Activated CD4-positive, alpha-beta memory T cell treated with anti-CD3 and anti-CD28 coated beads, Interleukin-2, amount 10 ng/mL, durations not matched to agents 7 days and 5 days (primary cell): ENCODE results near the gene HBEGF. TPM values are rescaled to one million over a fixed set of nuclear protein-coding genes. Genes with fewer than 3 reads are reported as not detected.
"Not testable (repeated sequence)": the region's sequence is repeated elsewhere in the genome, so short reads cannot be mapped to it uniquely, and the experiment has no call there.

Experiments
- CTCF ChIA-PET: fragments of 350-600 bp; sonication (Branson Sonifier 250); formaldehyde crosslinking; loops from one replicate; lab custom pipeline; 2021; ENCODE audit warnings: antibody characterized with exemption, inconsistent platforms; lab: Charles Lee
- POLR2A ChIA-PET: fragments of 350-600 bp; sonication (Branson Sonifier 250); formaldehyde crosslinking; loops from one replicate; lab custom pipeline; 2021; ENCODE audit warnings: antibody characterized with exemption; lab: Charles Lee
- DNase-seq: peaks from one replicate; pipeline ENCODE4 v3.0.0-alpha.2; 2020
- H3K27ac Mint-ChIP-seq: one replicate; pipeline ENCODE4 v1.8.0; 2021; ENCODE audit warnings: mild to moderate bottlenecking, mixed read lengths
- H3K27me3 Mint-ChIP-seq: one replicate; pipeline ENCODE4 v1.8.0; 2021; ENCODE audit warnings: mixed read lengths
- H3K36me3 Mint-ChIP-seq: one replicate; pipeline ENCODE4 v1.8.0; 2021; ENCODE audit warnings: low read depth, mixed read lengths
- H3K4me1 Mint-ChIP-seq: one replicate; pipeline ENCODE4 v1.8.0; 2021; ENCODE audit warnings: mixed read lengths
- H3K4me3 Mint-ChIP-seq: one replicate; pipeline ENCODE4 v1.8.0; 2021; ENCODE audit warnings: mild to moderate bottlenecking, mixed read lengths
- H3K9me3 Mint-ChIP-seq: one replicate; pipeline ENCODE4 v1.8.0; 2021; ENCODE audit warnings: mixed read lengths
- total RNA-seq, 2 experiments: library from RNA; stranded (reverse); gene quantifications; one replicate each; pipeline ENCODE4 v1.2.3, GENCODE V29; 2021

The HBEGF gene
- total RNA-seq, 2 experiments from 2014 or later = 67.9 to 69.1 TPM

DNA sequence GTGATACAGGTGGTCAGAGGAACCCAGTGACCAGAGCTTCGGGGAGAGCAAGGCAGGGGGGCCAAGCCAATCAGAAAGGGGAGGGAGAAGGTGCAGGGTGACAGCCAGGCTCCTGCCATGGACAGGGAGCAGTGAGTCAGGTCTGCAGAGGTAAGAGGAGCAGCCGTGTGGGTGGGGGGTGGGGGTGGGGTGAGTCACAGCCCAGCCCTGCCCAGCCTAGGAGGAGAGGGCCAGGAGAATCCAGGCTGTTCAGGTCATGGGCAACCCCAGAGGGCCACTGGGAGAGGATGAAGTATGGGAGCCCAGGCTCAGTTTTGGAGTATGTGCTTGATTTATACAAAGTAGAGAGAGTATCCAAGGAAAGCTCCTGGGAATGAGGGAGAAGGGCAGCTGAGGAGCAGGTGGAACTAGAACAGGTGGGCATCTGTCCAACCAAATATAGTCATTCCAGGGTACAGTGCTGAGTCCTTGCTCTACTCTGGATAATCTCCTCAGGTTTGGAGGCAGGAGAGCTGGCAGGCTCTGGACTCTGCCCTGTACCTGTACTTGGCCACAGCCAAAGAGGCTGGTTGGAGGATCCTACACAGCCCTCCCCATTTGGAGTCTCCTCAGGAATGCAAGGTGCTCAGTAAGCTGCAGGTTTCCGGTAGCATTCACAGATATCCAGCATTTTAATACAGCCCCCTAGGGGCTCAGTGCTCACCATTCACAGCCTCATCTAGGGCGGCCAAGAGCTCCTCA is 1.6 kb downstream of the HBEGF start:
- Mint-ChIP-seq H3K36me3 (peaks cover 58% of the 10 kb centered on the region), H3K27me3 (no peaks in the 10 kb centered on the region), H3K4me1 (peaks cover 70% of the 10 kb centered on the region), H3K9me3 (no peaks in the 10 kb centered on the region), H3K4me3 (peak overlapping the region; percentile 96), H3K27ac (peak overlapping the region; percentile 94)
- POLR2A ChIA-PET = interaction anchor here (1.0 to 4.5 kb wide), 12 partner anchors 10 to 365 kb away, joined by 3 to 40 read pairs (median 6); partner anchors contain the start of genes ANKHD1, IK, NDUFA2 and PFDN1
- CTCF ChIA-PET = interaction anchor here (0.6 to 21.6 kb wide), 17 partner anchors 8 to 568 kb away, joined by 3 to 951 read pairs (median 5); partner anchors contain the start of gene PFDN1
- DNase-seq = peak; percentile 28

DNA sequence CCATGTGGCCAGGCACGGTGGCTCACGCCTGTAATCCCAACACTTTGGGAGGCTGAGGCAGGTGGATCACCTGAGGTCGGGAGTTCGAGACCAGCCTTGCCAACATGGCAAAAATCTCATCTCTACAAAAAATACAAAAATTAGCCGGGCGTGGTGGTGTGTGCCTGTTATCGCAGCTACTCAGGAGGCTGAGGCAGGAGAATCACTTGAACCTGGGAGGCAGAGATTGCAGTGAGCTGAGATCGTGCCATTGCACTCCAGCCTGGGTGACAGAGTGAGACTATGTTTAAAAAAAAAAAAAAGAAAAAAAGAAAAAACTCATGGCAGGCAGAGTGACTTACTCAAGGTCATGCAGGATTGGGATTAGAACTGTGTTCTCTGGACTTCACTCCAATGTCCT is 2.6 kb downstream of the HBEGF start:
- DNase-seq, H3K27me3 Mint-ChIP-seq, H3K9me3 Mint-ChIP-seq: not testable (repeated sequence)
- ChIA-PET CTCF (interaction anchor here (1.3 to 21.6 kb wide), 6 partner anchors 9 to 95 kb away, joined by 4 to 951 read pairs (median 6); no protein-coding TSS in a partner anchor), POLR2A (interaction anchor here (1.2 to 4.5 kb wide), 4 partner anchors 41 to 99 kb away, joined by 3 to 40 read pairs (median 25); partner anchors contain the start of gene PFDN1)
- Mint-ChIP-seq H3K36me3 (peaks cover 67% of the 10 kb centered on the region), H3K4me3 (peak overlapping the region; percentile 96), H3K27ac (peak overlapping the region; percentile 94), H3K4me1 (peaks cover 73% of the 10 kb centered on the region)

DNA sequence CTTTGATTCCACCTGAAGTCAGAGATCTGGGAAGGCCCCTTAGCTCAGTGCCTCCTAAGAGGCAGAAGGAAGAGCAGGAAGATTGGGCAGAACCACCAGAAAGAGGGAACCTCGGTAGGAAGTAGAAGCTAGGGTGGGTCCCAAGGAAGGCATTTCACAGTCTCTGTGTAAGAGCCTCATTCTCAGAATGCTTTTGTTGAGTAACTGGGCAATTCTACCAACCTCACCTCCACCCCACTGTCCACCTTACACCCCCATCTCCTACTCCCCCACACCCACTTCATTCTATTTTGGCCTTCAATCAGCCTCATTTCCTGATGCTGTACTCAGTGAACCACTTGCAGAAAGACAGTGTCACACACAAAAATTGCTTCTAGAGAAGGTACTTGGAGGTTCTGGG is 3.5 kb downstream of the HBEGF start:
- Mint-ChIP-seq H3K36me3 (peaks cover 74% of the 10 kb centered on the region), H3K4me3 (peak overlapping the region; percentile 96), H3K9me3 (no peaks in the 10 kb centered on the region), H3K27me3 (no peaks in the 10 kb centered on the region), H3K4me1 (peaks cover 73% of the 10 kb centered on the region), H3K27ac (peak overlapping the region; percentile 94)
- ChIA-PET CTCF (interaction anchor here (1.5 to 21.6 kb wide), 6 partner anchors 10 to 94 kb away, joined by 3 to 951 read pairs (median 6); partner anchors contain the start of gene ANKHD1), POLR2A (interaction anchor here (1.0 to 4.5 kb wide), 6 partner anchors 10 to 98 kb away, joined by 4 to 40 read pairs (median 8); partner anchors contain the start of genes ANKHD1 and PFDN1)
- no peak for DNase-seq

DNA sequence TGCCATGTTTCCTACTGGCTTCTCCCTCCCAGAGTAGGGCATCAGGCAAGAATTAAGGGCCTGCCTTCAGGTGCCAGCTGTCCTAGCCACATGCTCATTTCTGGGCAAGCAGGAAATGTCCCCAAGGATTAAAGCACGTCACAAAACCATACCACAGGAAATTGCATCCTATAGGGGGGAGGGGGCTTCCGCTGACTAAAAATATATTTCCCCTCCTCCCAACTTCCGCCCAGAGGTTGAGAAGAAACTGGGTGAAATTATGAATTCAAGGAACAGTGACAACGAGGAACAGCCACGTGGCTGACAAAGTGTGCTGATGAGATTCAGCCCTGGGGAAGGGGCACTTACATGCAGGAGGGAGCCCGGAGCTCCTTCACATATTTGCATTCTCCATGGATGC is 4.1 kb downstream of the HBEGF start:
- peak overlapping the region; percentile 94 for H3K27ac Mint-ChIP-seq
- H3K9me3 Mint-ChIP-seq = no peaks in the 10 kb centered on the region
- peaks cover 74% of the 10 kb centered on the region for H3K4me1 Mint-ChIP-seq
- H3K36me3 Mint-ChIP-seq = peaks cover 80% of the 10 kb centered on the region
- peak overlapping the region; percentile 96 for H3K4me3 Mint-ChIP-seq
- ChIA-PET CTCF (interaction anchor here (1.5 to 21.6 kb wide), 4 partner anchors 10 to 93 kb away, joined by 3 to 951 read pairs (median 38); partner anchors contain the start of gene ANKHD1), POLR2A (interaction anchor here (1.0 to 1.8 kb wide), 4 partner anchors 10 to 91 kb away, joined by 4 to 10 read pairs (median 4); partner anchors contain the start of genes ANKHD1 and PFDN1)
- no peaks in the 10 kb centered on the region for H3K27me3 Mint-ChIP-seq
- peak; percentile 72 for DNase-seq

DNA sequence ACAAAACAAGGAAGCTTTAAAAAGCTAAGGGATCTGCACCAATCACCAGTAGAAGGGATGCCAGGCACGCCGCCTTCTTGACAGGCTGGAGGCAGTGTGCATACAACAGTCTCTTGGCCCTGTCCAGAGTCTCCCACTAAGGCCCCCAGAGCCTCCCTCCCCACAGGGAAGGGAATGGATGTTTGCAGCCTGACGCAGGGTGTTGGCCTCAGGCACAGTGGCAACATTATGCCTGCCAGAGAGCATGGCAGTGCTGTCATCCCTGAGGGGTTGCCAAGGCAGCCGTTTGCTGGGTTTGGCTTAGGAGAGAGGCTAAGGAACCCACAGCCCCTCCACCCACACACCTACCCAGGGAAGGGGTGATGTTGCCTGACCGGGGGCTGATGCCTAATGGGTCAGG is 4.8 kb downstream of the HBEGF start:
- Mint-ChIP-seq H3K9me3 (no peaks in the 10 kb centered on the region), H3K4me3 (peak overlapping the region; percentile 96), H3K4me1 (peaks cover 74% of the 10 kb centered on the region), H3K27ac (peak overlapping the region; percentile 94), H3K27me3 (no peaks in the 10 kb centered on the region), H3K36me3 (peaks cover 85% of the 10 kb centered on the region)
- POLR2A ChIA-PET = interaction anchor here (1.0 to 1.8 kb wide), 5 partner anchors 14 to 90 kb away, joined by 3 to 10 read pairs (median 5); partner anchors contain the start of genes ANKHD1 and PFDN1
- CTCF ChIA-PET = interaction anchor here (1.5 to 21.6 kb wide), 3 partner anchors 11 to 92 kb away, joined by 3 to 951 read pairs (median 71); no protein-coding TSS in a partner anchor
- no peak for DNase-seq

DNA sequence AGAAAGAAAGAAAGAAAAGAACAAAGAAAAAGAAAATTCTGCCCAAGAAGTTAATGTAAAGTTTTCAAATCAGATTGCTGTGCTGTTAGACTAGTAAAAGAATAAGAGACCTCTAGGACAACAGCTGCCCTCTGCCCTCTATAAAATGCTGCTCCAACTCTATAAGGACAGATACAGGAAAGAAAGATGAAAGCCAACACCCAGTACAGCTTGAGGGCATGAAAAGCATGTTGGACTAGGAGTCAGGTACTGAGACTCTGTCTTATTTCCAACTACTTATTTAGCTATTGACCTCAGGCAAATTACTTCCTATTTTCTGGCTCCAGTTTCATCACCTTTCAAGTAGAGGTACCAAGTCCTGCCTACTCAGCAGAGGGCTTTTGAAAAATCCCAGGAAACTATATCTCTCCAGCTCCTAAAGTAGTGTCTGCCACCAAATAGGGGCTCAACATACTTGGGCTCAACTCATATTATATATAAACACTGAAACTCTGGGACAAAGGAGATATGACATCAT is 5.7 kb downstream of the HBEGF start:
- Mint-ChIP-seq H3K4me3 (peak overlapping the region; percentile 96), H3K27ac (peak overlapping the region; percentile 94), H3K36me3 (peaks cover 92% of the 10 kb centered on the region), H3K27me3 (no peaks in the 10 kb centered on the region), H3K4me1 (peaks cover 82% of the 10 kb centered on the region), H3K9me3 (no peaks in the 10 kb centered on the region)
- POLR2A ChIA-PET = interaction anchor here (1.0 kb wide), 3 partner anchors 11 to 39 kb away, joined by 3 to 5 read pairs (median 3); partner anchors contain the start of gene PFDN1
- CTCF ChIA-PET = interaction anchor here (0.6 to 21.6 kb wide), 6 partner anchors 12 to 182 kb away, joined by 3 to 951 read pairs (median 4); partner anchors contain the start of gene PFDN1
- DNase-seq = no peak

DNA sequence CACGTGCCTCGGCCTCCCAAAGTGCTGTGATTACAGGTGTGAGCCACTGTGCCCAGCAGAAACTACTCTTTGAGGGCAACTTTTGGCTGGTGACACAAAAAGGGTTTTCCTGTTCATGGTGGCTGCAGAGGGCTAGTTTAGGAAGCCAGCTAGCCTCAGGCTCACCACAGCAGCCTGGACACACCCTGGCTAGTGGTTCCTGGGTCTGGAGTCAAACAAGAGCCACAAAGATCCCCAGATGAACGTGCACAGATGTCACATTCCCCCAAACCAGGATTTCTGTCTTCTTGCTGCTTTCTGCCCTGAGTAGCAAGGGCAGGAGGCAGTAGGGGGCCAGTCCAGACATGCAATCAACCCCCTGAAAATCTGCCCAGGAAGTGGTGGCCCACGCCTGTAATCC is 6.8 kb downstream of the HBEGF start:
- H3K4me3 Mint-ChIP-seq = peak overlapping the region; percentile 53
- peak overlapping the region; percentile 94 for H3K27ac Mint-ChIP-seq
- ChIA-PET POLR2A (interaction anchor here (1.0 kb wide), 1 partner anchor 10 kb away, joined by 3 read pairs; no protein-coding TSS in a partner anchor), CTCF (interaction anchor here (2.0 to 21.6 kb wide), 3 partner anchors 13 to 91 kb away, joined by 4 to 951 read pairs (median 71); partner anchors contain the start of gene PFDN1)
- peaks cover 85% of the 10 kb centered on the region for H3K4me1 Mint-ChIP-seq
- H3K9me3 Mint-ChIP-seq = no peaks in the 10 kb centered on the region
- DNase-seq = peak; percentile 25
- H3K36me3 Mint-ChIP-seq = peaks cover 90% of the 10 kb centered on the region
- no peaks in the 10 kb centered on the region for H3K27me3 Mint-ChIP-seq

DNA sequence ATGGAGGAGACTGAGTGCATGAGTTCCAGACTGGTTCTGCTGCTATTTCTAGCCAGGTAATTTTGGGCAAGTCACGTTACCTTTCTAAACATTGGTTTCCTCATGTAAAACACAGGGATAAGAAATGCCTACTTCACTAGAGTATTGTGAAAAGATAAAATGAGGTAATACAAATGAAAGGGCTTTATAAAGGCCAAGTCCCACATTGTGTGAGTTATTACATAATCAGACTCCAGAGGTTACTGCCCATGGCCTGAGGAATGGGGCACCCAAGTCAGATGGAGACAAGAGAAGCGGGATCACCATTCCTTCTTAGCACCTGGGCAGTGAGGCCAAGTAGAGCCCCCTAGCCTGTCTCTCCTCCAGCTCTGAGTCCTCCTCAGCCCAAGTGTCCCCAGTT is 7.5 kb downstream of the HBEGF start:
- POLR2A ChIA-PET = no interaction called here
- DNase-seq = no peak
- Mint-ChIP-seq H3K9me3 (no peaks in the 10 kb centered on the region), H3K36me3 (peaks cover 90% of the 10 kb centered on the region), H3K27me3 (no peaks in the 10 kb centered on the region), H3K4me3 (peak overlapping the region; percentile 39), H3K4me1 (peaks cover 79% of the 10 kb centered on the region), H3K27ac (peak overlapping the region; percentile 71)
- CTCF ChIA-PET = interaction anchor here (1.4 to 21.6 kb wide), 4 partner anchors 14 to 90 kb away, joined by 4 to 951 read pairs (median 38); partner anchors contain the start of gene PFDN1

DNA sequence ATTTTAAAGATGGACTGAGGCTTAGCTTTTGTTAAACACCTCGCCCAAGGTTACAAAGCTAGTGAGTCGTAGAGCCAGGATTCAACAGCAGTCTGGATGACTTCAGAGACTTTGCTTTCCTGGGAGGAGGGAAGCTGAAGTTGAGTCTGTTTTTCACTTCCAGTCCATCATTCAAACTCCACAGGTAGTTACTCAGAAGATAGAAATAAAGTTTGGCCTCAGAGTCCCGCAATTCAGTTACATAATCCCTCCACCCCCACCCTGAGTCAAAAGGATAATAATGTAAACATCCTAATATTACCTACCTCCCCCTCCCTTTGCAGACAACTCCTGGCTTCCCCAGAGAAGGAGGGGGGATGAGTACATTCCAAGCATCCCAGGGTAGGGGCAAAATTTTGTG is 8.1 kb downstream of the HBEGF start:
- no peak overlapping the region for H3K4me3 Mint-ChIP-seq
- DNase-seq = no peak
- POLR2A ChIA-PET = interaction anchor here (1.3 kb wide), 1 partner anchor 34 kb away, joined by 3 read pairs; no protein-coding TSS in a partner anchor
- CTCF ChIA-PET = interaction anchor here (0.8 to 21.6 kb wide), 6 partner anchors 8 to 89 kb away, joined by 3 to 951 read pairs (median 10); partner anchors contain the start of gene HBEGF
- peaks cover 76% of the 10 kb centered on the region for H3K4me1 Mint-ChIP-seq
- H3K27ac Mint-ChIP-seq = peak overlapping the region; percentile 71
- H3K27me3 Mint-ChIP-seq = no peaks in the 10 kb centered on the region
- H3K9me3 Mint-ChIP-seq = no peaks in the 10 kb centered on the region
- peaks cover 89% of the 10 kb centered on the region for H3K36me3 Mint-ChIP-seq

DNA sequence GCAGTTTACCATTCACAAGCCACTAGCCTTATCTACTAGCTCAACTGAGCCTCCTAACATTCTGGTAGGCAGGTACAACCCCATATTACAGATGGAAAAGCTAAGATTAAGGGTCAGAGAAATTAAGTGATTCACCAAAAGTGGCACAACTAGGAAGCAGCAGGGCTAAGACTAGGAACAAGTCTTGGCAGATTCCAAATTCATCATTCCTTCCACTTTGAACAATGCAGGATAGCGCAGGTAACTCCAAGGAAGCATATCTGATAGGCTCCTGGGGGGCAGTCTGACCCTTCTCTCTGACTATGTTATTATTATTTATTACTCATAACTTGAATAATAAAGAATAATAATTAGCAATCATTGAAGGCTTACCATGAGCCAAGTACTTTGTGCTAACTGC is 8.5 kb downstream of the HBEGF start:
- Mint-ChIP-seq H3K36me3 (peaks cover 89% of the 10 kb centered on the region), H3K4me1 (peaks cover 72% of the 10 kb centered on the region), H3K27ac (peak overlapping the region; percentile 26), H3K27me3 (no peaks in the 10 kb centered on the region), H3K9me3 (no peaks in the 10 kb centered on the region), H3K4me3 (no peak overlapping the region)
- ChIA-PET POLR2A (interaction anchor here (1.3 kb wide), 1 partner anchor 34 kb away, joined by 3 read pairs; no protein-coding TSS in a partner anchor), CTCF (interaction anchor here (0.8 to 21.6 kb wide), 6 partner anchors 8 to 89 kb away, joined by 3 to 951 read pairs (median 10); partner anchors contain the start of gene HBEGF)
- DNase-seq = no peak

DNA sequence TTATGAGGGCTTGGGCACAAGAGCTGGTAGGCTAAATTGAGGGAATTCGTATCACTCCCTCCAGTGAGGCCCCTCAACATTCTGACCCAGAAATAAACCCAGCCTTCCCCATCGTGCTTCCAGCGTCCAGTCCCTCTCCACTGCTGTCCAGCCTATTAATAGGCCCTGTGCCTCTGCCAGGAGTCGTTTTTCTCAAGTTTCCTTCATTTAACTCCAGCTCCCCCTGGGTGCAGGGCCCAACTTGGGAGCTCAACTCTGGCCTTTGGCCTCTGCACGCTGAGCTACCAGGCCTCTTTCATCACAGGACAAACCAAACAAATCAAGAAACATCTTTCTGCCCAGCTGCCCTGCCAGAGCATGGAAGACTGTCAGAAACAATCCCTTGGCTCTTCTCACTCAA is 10.0 kb downstream of the HBEGF start:
- Mint-ChIP-seq H3K27ac (no peak overlapping the region), H3K4me1 (peaks cover 58% of the 10 kb centered on the region), H3K4me3 (no peak overlapping the region), H3K9me3 (no peaks in the 10 kb centered on the region), H3K36me3 (peaks cover 86% of the 10 kb centered on the region), H3K27me3 (no peaks in the 10 kb centered on the region)
- CTCF ChIA-PET = interaction anchor here (0.7 to 21.6 kb wide), 6 partner anchors 10 to 131 kb away, joined by 3 to 951 read pairs (median 10); partner anchors contain the start of gene HBEGF
- no peak for DNase-seq
- POLR2A ChIA-PET = interaction anchor here (1.1 to 1.4 kb wide), 2 partner anchors 12 to 92 kb away, joined by 3 to 5 read pairs; no protein-coding TSS in a partner anchor

DNA sequence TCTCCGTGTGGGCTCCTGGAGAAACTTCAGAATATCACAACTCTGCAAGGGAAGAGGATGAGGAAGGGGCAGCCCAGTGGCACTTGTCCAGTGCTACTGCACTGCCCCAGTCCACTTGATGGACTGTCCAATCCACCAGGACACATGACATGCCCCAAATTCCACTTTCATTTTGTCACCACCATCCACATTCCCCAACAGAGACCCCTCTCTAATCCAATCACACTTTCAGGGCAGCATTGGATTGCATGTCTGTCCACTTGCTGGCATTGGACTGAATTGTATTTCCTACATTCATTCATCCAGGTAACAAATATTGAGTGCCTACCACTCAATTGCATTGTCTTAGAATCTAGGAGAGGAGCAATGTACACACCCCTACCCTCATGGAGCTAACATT is 14.8 kb downstream of the HBEGF start:
- Mint-ChIP-seq H3K4me1 (peaks cover 20% of the 10 kb centered on the region), H3K27me3 (no peaks in the 10 kb centered on the region), H3K36me3 (peaks cover 47% of the 10 kb centered on the region), H3K4me3 (no peak overlapping the region), H3K27ac (no peak overlapping the region), H3K9me3 (no peaks in the 10 kb centered on the region)
- ChIA-PET POLR2A (no interaction called here), CTCF (interaction anchor here (1.0 kb wide), 1 partner anchor 15 kb away, joined by 3 read pairs; the partner anchor contains the start of gene HBEGF)
- DNase-seq = no peak
